ENCODE results near the gene PTGFRN. TPM values are rescaled to one million over a fixed set of nuclear protein-coding genes. Genes with fewer than 3 reads are reported as not detected.

Gene PTGFRN
- total and polyA plus RNA-seq, 2 of the 8 experiments (the other 6 are each of a cell fraction or from before 2014, with no cell fraction given): 13.0 to 32.6 TPM

GRCh38 chr1:116906812-116907211, 2.9 kb upstream of the PTGFRN start:
- H2BK120ac ChIP-seq (replicated peaks; ENCODE audit: low read depth, low read length): no peak overlapping the region
- H4K20me1 ChIP-seq (replicated peaks in 1 of 2; ENCODE audit: control insufficient read depth in 1 of 2, insufficient read depth in 2 of 2, low read length in 2 of 2): peaks cover 0 to 1% of the 10 kb centered on the region in 2 experiments
- peaks cover 0 to 13% (median 7%) of the 10 kb centered on the region in 4 experiments; a peak in 4 of 7 replicates for H3K4me1 ChIP-seq (replicated peaks in 1 of 4; ENCODE audit: control insufficient read depth in 3 of 4, insufficient read depth in 4 of 4, low read length in 3 of 4)
- no peak overlapping the region for H2AK5ac ChIP-seq (ENCODE audit: low read depth, low read length)
- no peak overlapping the region for H3K27ac ChIP-seq (ENCODE audit: low read depth, low read length)
- no peak overlapping the region for H4K8ac ChIP-seq (ENCODE audit: extremely low read depth, insufficient read depth, low read length)
- H2BK12ac ChIP-seq (ENCODE audit: low read depth, low read length): no peak overlapping the region
- H3K23me2 ChIP-seq (ENCODE audit: low read depth, low read length): peaks cover 9% of the 10 kb centered on the region
- no peak overlapping the region for H3K4me2 ChIP-seq (ENCODE audit: insufficient read depth in 1 of 2, low read depth in 2 of 2, low read length in 2 of 2)
- H3K9me3 ChIP-seq (ENCODE audit: insufficient read depth in 2 of 2, low read depth in 1 of 2, low read length in 1 of 2): no peaks in the 10 kb centered on the region
- DNase-seq (ENCODE audit: low read depth in 1 of 2, low spot score in 2 of 2) (no peak), FAIRE-seq (no peak)
- H3K14ac ChIP-seq (ENCODE audit: insufficient read length): no peak overlapping the region
- no peak overlapping the region for H3K23ac ChIP-seq (ENCODE audit: insufficient read length)
- H3K79me2 ChIP-seq (ENCODE audit: control insufficient read depth in 1 of 2, insufficient read depth in 2 of 2, low read length in 2 of 2): peaks cover 0 to 12% of the 10 kb centered on the region in 2 experiments; a peak in 2 of 4 replicates
- H3K4ac ChIP-seq (replicated peaks; ENCODE audit: insufficient read length, low read depth, low read length): no peak overlapping the region
- H3K79me1 ChIP-seq (ENCODE audit: low read depth, low read length): no peaks in the 10 kb centered on the region; the same call in 1 of the 2 replicates
- H3K9ac ChIP-seq (replicated peaks in 1 of 4; ENCODE audit: extremely low read depth in 1 of 4, low read depth in 3 of 4, low read length in 3 of 4): no peak overlapping the region
- no peak overlapping the region for H3K56ac ChIP-seq (replicated peaks; ENCODE audit: insufficient read length, low read depth, low read length)
- H3K18ac ChIP-seq (ENCODE audit: extremely low read depth, low read length): no peak overlapping the region
- H2BK20ac ChIP-seq (ENCODE audit: low read length): no peak overlapping the region
- H3K36me3 ChIP-seq (ENCODE audit: control insufficient read depth in 2 of 4, insufficient read depth in 4 of 4, low read length in 3 of 4): no peaks in the 10 kb centered on the region
- no peak overlapping the region for H4K5ac ChIP-seq (ENCODE audit: insufficient read length, low read depth, low read length)
- POLR2A ChIA-PET (ENCODE audit: partially characterized antibody): interaction anchor here (1.2 kb wide), 1 partner anchor 153 kb away, joined by 3 read pairs; the partner anchor contains the start of gene TTF2
- CTCF ChIA-PET (ENCODE audit: partially characterized antibody): interaction anchor here (1.0 to 3.2 kb wide), 2 partner anchors 24 to 142 kb away, joined by 3 to 14 read pairs; no protein-coding TSS in a partner anchor
- 87% methylated on average over 3 of the region's 3 CpGs; no CpG with 5 or more reads in 1 of the 2 experiments for WGBS, 2 experiments (ENCODE audit: extremely low coverage in 1 of 2, insufficient coverage in 1 of 2, insufficient read length in 1 of 2, insufficient replicate concordance in 2 of 2, low coverage in 1 of 2, low lambda C conversion rate in 2 of 2, missing lambda C conversion rate in 1 of 2)
- no peak overlapping the region for H3K4me3 ChIP-seq (ENCODE audit: extremely low read depth in 1 of 4, insufficient read depth in 2 of 4, low read depth in 3 of 4, low read length in 4 of 4)
- no peak overlapping the region for H2BK5ac ChIP-seq (ENCODE audit: low read depth, low read length)
- H2BK15ac ChIP-seq (ENCODE audit: low read length): no peak overlapping the region
- H3K27me3 ChIP-seq (replicated peaks in 1 of 4; ENCODE audit: control insufficient read depth in 3 of 4, extremely low read depth in 1 of 4, insufficient read depth in 3 of 4, low read length in 3 of 4): no peaks in the 10 kb centered on the region
- TF ChIP-seq TAF7 (optimal IDR thresholded peaks at IDR 0.05; ENCODE audit: borderline replicate concordance, low read depth, low read length) (no peak), SRF (IDR thresholded peaks at IDR 0.05; ENCODE audit: low read depth, low read length) (no peak), RFX5 (IDR thresholded peaks at IDR 0.05; ENCODE audit: borderline replicate concordance, low read depth, low read length) (no peak), TEAD4 (IDR thresholded peaks at IDR 0.05; ENCODE audit: low read depth, low read length) (no peak), HDAC6 (IDR thresholded peaks at IDR 0.05; ENCODE audit: low read depth, low read length) (no peak), ATF3 (IDR thresholded peaks at IDR 0.05; ENCODE audit: insufficient read depth, low read depth, low read length) (no peak), KDM1A (IDR thresholded peaks at IDR 0.05; ENCODE audit: borderline replicate concordance, low read length) (no peak), ATF2 (IDR thresholded peaks at IDR 0.05; ENCODE audit: low read length) (no peak)
- H2AFZ ChIP-seq (ENCODE audit: low read length): no peak overlapping the region
- H4K91ac ChIP-seq (replicated peaks; ENCODE audit: insufficient read length, low read length): no peak overlapping the region

Measured in H1 (cell line).